Lower leg skin (tissue), 3 donors: ENCODE measurements around the gene MINK1.

ENCODE experiments used
- CTCF ChIP-seq, 3 donors: fragments of 450-650 bp; IDR thresholded peaks; one replicate each; pipeline ENCODE4 v1.5.1; 2016; ENCODE audit warnings: antibody characterized with exemption in 3 of 3, mild to moderate bottlenecking in 3 of 3, moderate library complexity in 2 of 3
- POLR2A ChIP-seq, 2 donors: fragments of 450-650 bp; IDR thresholded peaks; one replicate each; pipeline ENCODE4 v1.6.1; 2016 to 2017; ENCODE audit warnings: antibody characterized with exemption in 2 of 2, mild to moderate bottlenecking in 1 of 2, moderate library complexity in 1 of 2

DNA sequence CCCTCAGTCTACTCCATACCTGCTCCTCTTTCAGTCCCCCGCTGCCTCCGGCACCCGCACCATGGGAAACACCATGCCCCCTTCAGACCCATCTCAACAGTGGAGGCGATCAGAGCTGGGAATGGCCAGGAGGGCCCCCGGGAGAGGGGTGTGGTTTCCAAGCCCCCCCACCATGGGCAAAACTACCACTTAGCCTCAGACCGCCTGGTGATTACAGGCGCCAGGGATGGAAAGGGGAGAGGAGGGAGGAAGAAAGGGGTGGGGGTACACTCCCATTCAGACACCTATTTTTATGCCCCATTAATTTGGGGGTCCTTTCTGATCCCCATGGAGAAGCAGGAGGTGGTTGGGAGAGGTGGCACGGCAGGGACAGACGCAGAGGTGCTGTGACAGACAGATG lies 30.9 kb upstream of the MINK1 start, which contains the start of gene C17orf114:
- TF ChIP-seq POLR2A (IDR thresholded peaks at IDR 0.05), result no peak
- no peak for TF ChIP-seq CTCF (IDR thresholded peaks at IDR 0.05)
